H1 (cell line): Measurements from ENCODE around the gene ZNF654. TPM values are rescaled to one million over a fixed set of nuclear protein-coding genes. Genes with fewer than 3 reads are reported as not detected.

Experiments used
- ATF3 ChIP-seq: IDR thresholded peaks from 2 replicates; pipeline ENCODE4 v1.6.1; 2011; ENCODE audit warnings: low read depth, mild to moderate bottlenecking, low read length; ENCODE audit not compliant: insufficient read depth
- BACH1 ChIP-seq: IDR thresholded peaks from 2 replicates; pipeline ENCODE4 v1.6.1; 2012; ENCODE audit warnings: low read length, improper control_type of control experiment
- CBX8 ChIP-seq: fragments of 300-800, 300-1000 bp; sonication (generic); IDR thresholded peaks from 2 replicates; pipeline ENCODE4 v1.7.1; 2016; ENCODE audit warnings: low read depth, low read length, borderline replicate concordance
- E2F6 ChIP-seq: IDR thresholded peaks from 2 replicates; pipeline ENCODE4 v1.6.1; 2012; ENCODE audit warnings: inconsistent platforms
- KDM1A ChIP-seq: fragments of 200-600, 300-600 bp; sonication (generic); IDR thresholded peaks from 2 replicates; pipeline ENCODE4 v1.7.1; 2016; ENCODE audit warnings: mild to moderate bottlenecking, low read length, borderline replicate concordance
- MAX ChIP-seq: IDR thresholded peaks from 2 replicates; pipeline ENCODE4 v1.6.1; 2012; ENCODE audit warnings: inconsistent platforms
- POU5F1 ChIP-seq: IDR thresholded peaks from 2 replicates; pipeline ENCODE4 v1.6.1; 2011; ENCODE audit warnings: low read depth, mild to moderate bottlenecking, low read length, moderate library complexity
- TBP ChIP-seq: IDR thresholded peaks from 2 replicates; pipeline ENCODE4 v1.6.1; 2011; ENCODE audit warnings: low read depth, low read length, improper control_type of control experiment
- polyA plus RNA-seq, 7 experiments: library from polyadenylated mRNA; depleted of rRNA in 3 of 7; stranded (reverse) in 5 of 7; unstranded in 2 of 7; fragments of >200 nt in 5 of 7; fragments of 200-250 nt in 2 of 7; gene quantifications; 1 replicate in 5 of 7; 2 replicates in 1 of 7; 4 replicates in 1 of 7; pipeline versions ENCODE4 v1.2.1 to v1.2.3, GENCODE V29; 2011 to 2013; ENCODE audit warnings: missing spikeins in 2 of 7, mixed read lengths in 2 of 7
- total RNA-seq: library from RNA; stranded (reverse); fragmentation: NEBNext Ultra II Directional; extraction: Animal tissue kit (Norgen Biotek cat#: 25700); gene quantifications from 2 replicates; pipeline ENCODE4 v1.2.1, GENCODE V29; 2021

The ZNF654 gene
- total and polyA plus RNA-seq, 2 of the 8 experiments (the other 6 are each of a cell fraction or from before 2014, with no cell fraction given): 0.47 to 5.3 TPM

GRCh38 chr3:88076712-88077111 is 17.7 kb downstream of the ZNF654 start (continued):
- no peak for TF ChIP-seq E2F6
- TF ChIP-seq TBP: no peak
- no peak for TF ChIP-seq KDM1A
- TF ChIP-seq MAX: no peak
- TF ChIP-seq BACH1: no peak
- no peak for TF ChIP-seq POU5F1
- TF ChIP-seq CBX8: no peak
- TF ChIP-seq ATF3: no peak
